SU-DHL-6 (cell line): ENCODE measurements around the gene HSPA12B.

ENCODE experiments used
- H2AFZ ChIP-seq: fragments of 200-600 bp; sonication (generic); 2 replicates; pipeline ENCODE4 v1.6.1; 2014; ENCODE audit warnings: low read depth, mild to moderate bottlenecking, moderate library complexity, mixed read lengths, antibody characterized with exemption, low read length; ENCODE audit not compliant: severe bottlenecking
- H3F3A ChIP-seq: fragments of 200-600 bp; shearing (Covaris generic); 2 replicates; pipeline ENCODE4 v1.6.0; 2016; ENCODE audit warnings: antibody characterized with exemption, mild to moderate bottlenecking; ENCODE audit not compliant: insufficient read depth
- H3K27ac ChIP-seq: fragments of 200-600 bp; sonication (generic); 2 replicates; pipeline ENCODE4 v1.5.1; 2016; ENCODE audit warnings: low read depth, mild to moderate bottlenecking, low read length, moderate library complexity, mixed read lengths
- H3K27me3 ChIP-seq: fragments of 200-600 bp; sonication (generic), shearing (Covaris generic); 2 replicates; pipeline ENCODE4 v1.6.0; 2014; ENCODE audit warnings: mild to moderate bottlenecking, low read length
- H3K36me3 ChIP-seq: fragments of 200-600 bp; sonication (generic); 2 replicates; pipeline ENCODE4 v1.6.1; 2014; ENCODE audit warnings: mild to moderate bottlenecking, low read length, mixed read lengths
- H3K4me2 ChIP-seq: fragments of 300-600, 200-600 bp; shearing (Covaris generic), sonication (generic); 2 replicates; pipeline ENCODE4 v1.6.0; 2014; ENCODE audit warnings: low read length, low read depth, mild to moderate bottlenecking; ENCODE audit not compliant: poor library complexity, severe bottlenecking
- H3K4me3 ChIP-seq: fragments of 200-600 bp; sonication (generic); 2 replicates; pipeline ENCODE4 v1.5.1; 2014; ENCODE audit warnings: antibody characterized with exemption, low read length, mild to moderate bottlenecking, mixed read lengths; ENCODE audit not compliant: insufficient read depth, poor library complexity, severe bottlenecking
- H3K79me2 ChIP-seq: fragments of 200-600 bp; sonication (generic); 2 replicates; pipeline ENCODE4 v1.6.1; 2014; ENCODE audit warnings: mild to moderate bottlenecking, low read length, moderate library complexity; ENCODE audit not compliant: insufficient read depth
- H3K9ac ChIP-seq: fragments of 200-600 bp; sonication (generic); 2 replicates; pipeline ENCODE4 v1.7.0; 2014; ENCODE audit warnings: mild to moderate bottlenecking, low read length
- H3K9me2 ChIP-seq: fragments of 200-600 bp; sonication (generic); replicated peaks from 2 replicates; pipeline ENCODE4 v1.6.1; 2014; ENCODE audit warnings: low read length; ENCODE audit not compliant: insufficient read depth
- H3K9me3 ChIP-seq: fragments of 200-600 bp; sonication (generic); 2 replicates; pipeline ENCODE4 v1.6.1; 2014; ENCODE audit warnings: low read length, mixed read lengths; ENCODE audit not compliant: insufficient read depth
- H4K20me1 ChIP-seq: fragments of 200-600 bp; sonication (generic); 2 replicates; pipeline ENCODE4 v1.6.1; 2014; ENCODE audit warnings: low read depth, mild to moderate bottlenecking, antibody characterized with exemption, low read length, moderate library complexity, mixed read lengths
- CTCF ChIP-seq: fragments of 200-600 bp; sonication (generic); IDR thresholded peaks from one replicate; pipeline ENCODE4 v1.5.1; 2017; ENCODE audit warnings: antibody characterized with exemption, mild to moderate bottlenecking, low read length, moderate library complexity; ENCODE audit not compliant: insufficient read depth, poor library complexity, severe bottlenecking
- EZH2phosphoT487 ChIP-seq: fragments of 200-600 bp; sonication (generic), shearing (Covaris generic); conservative IDR thresholded peaks from 2 replicates; pipeline ENCODE4 v1.6.1; 2018; ENCODE audit warnings: mild to moderate bottlenecking, antibody characterized with exemption, low read length, moderate library complexity, mixed read lengths

HSPA12B gene

GRCh38 chr20:3710011-3710466 lies 22.4 kb upstream of the HSPA12B start:
- Histone ChIP-seq H3K9ac (no peak overlapping the region), H3F3A (no peaks in the 10 kb centered on the region)

DNA sequence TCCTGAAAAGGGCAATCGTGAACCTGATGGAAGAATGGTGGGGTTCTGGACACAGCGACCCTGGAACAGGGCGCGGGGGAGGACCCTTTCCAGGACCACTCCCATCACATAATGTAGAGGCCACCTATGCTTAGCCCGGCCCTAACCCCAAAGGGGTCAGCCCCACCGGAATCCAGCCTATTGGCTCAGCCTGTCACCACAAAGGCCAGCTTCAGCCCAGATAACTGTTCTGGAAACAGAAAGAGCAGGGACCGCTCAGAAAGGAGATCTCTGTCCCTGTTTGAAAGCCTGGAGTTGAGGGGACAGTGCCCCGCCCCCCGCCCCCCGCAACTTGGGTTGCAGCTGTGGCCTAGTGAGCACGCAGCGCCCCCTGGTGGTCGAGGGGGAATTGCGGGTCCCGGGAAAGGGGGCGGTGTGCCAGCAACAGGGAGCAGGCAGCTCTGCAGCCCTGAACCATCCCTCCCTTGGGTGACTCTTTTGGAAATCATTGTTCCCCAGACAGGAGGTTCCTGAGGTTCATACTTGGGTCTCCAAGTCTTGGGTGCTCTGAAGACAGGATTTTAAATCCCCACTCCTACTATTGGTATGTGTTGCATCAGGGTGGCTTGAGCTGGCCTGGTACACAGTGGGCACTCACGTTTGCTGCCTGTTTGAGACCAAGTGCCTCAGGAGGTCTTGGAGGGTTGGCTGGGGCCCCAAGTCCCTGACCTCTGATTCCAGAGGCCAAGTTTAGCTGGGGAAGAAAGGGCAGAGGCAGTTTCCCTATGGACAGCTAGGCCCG lies 21.6 kb upstream of the HSPA12B start:
- no peaks in the 10 kb centered on the region for H3K36me3 ChIP-seq
- H3K4me3 ChIP-seq = no peak overlapping the region

More at GRCh38 chr20:3710011-3710466, 22.4 kb upstream of the HSPA12B start:
- no peaks in the 10 kb centered on the region for H4K20me1 ChIP-seq
- TF ChIP-seq CTCF = no peak
- TF ChIP-seq EZH2phosphoT487 = no peak
- H3K79me2 ChIP-seq = no peaks in the 10 kb centered on the region
- no peak overlapping the region for H3K27ac ChIP-seq
- H3K9me2 ChIP-seq = no peaks in the 10 kb centered on the region
- H3K4me3 ChIP-seq = no peak overlapping the region
- H3K36me3 ChIP-seq = no peaks in the 10 kb centered on the region
- no peak overlapping the region for H3K4me2 ChIP-seq
- H3K9me3 ChIP-seq = no peaks in the 10 kb centered on the region
- no peak overlapping the region for H2AFZ ChIP-seq
- no peaks in the 10 kb centered on the region for H3K27me3 ChIP-seq

DNA sequence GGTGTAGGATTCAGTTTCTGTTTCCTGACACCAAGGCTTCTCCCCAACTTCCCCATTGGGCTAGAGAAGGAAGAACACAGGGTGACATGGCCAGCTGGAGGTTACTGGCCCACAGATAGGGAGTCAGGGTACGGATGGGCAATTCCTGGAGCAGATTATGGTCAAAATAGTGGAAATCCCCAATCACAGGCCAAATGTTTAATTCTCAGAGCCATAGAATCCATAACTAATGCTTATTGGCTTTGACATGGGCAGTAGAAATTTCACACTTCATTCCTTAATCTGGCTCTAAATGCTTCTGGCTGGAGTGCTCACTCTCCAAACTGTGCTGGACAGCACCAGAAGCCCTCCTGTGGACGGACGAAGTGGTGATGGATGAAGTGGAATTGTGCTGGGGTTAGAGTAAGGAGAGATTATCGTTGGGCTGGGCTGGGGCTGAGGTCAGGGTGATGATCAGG lies 21.0 kb upstream of the HSPA12B start:
- Histone ChIP-seq H3K27ac (no peak overlapping the region), H3K27me3 (no peaks in the 10 kb centered on the region), H3K4me3 (no peak overlapping the region), H3K4me2 (no peak overlapping the region), H2AFZ (no peak overlapping the region), H3K36me3 (no peaks in the 10 kb centered on the region), H3K79me2 (no peaks in the 10 kb centered on the region), H4K20me1 (no peaks in the 10 kb centered on the region), H3K9me2 (no peaks in the 10 kb centered on the region), H3K9ac (no peak overlapping the region), H3K9me3 (no peaks in the 10 kb centered on the region), H3F3A (no peaks in the 10 kb centered on the region)
- TF ChIP-seq CTCF (no peak), EZH2phosphoT487 (no peak)

More for the DNA sequence above, 21.6 kb upstream of the HSPA12B start:
- H3K9ac ChIP-seq = no peak overlapping the region
- no peaks in the 10 kb centered on the region for H3K27me3 ChIP-seq
- no peaks in the 10 kb centered on the region for H3F3A ChIP-seq
- H3K4me2 ChIP-seq = no peak overlapping the region
- no peaks in the 10 kb centered on the region for H4K20me1 ChIP-seq
- H3K9me2 ChIP-seq = no peaks in the 10 kb centered on the region
- no peak overlapping the region for H3K27ac ChIP-seq
- H3K79me2 ChIP-seq = no peaks in the 10 kb centered on the region
- TF ChIP-seq EZH2phosphoT487 (no peak), CTCF (peak; percentile 93)
- H2AFZ ChIP-seq = no peak overlapping the region
- no peaks in the 10 kb centered on the region for H3K9me3 ChIP-seq
